Mononuclear cell (primary cell): ENCODE measurements around the gene NOTCH1. TPM values are rescaled to one million over a fixed set of nuclear protein-coding genes. Genes with fewer than 3 reads are reported as not detected.

Experiments
- H3K27me3 ChIP-seq: 2 replicates; pipeline ENCODE4 v1.6.0; 2011; ENCODE audit warnings: low read length, control low read depth; ENCODE audit not compliant: insufficient read depth
- H3K4me1 ChIP-seq: 2 replicates; pipeline ENCODE4 v1.5.1; 2011; ENCODE audit warnings: mild to moderate bottlenecking, low read length, control low read depth; ENCODE audit not compliant: insufficient read depth
- H3K4me3 ChIP-seq: 2 replicates; pipeline ENCODE4 v1.5.1; 2011; ENCODE audit warnings: mild to moderate bottlenecking, low read length, moderate library complexity
- H3K9me3 ChIP-seq: 2 replicates; pipeline ENCODE4 v1.5.1; 2011; ENCODE audit warnings: low read depth, mild to moderate bottlenecking, control low read depth, low read length
- total RNA-seq: library from RNA; depleted of rRNA; stranded (reverse); fragments of >200 nt; gene quantifications from one replicate; pipeline ENCODE4 v1.2.3, GENCODE V29; 2012

The NOTCH1 gene
- total RNA-seq, 1 donor: 28.1 TPM

GRCh38 chr9:136527721-136528710 lies 17.8 kb downstream of the NOTCH1 start:
- peaks cover 50% of the 10 kb centered on the region for H3K4me1 ChIP-seq

GRCh38 chr9:136527131-136527530 lies 18.7 kb downstream of the NOTCH1 start:
- no peaks in the 10 kb centered on the region for H3K27me3 ChIP-seq
- peaks cover 50% of the 10 kb centered on the region for H3K4me1 ChIP-seq

More at GRCh38 chr9:136527721-136528710, 17.8 kb downstream of the NOTCH1 start:
- Histone ChIP-seq H3K9me3 (no peaks in the 10 kb centered on the region), H3K27me3 (no peaks in the 10 kb centered on the region), H3K4me3 (no peak overlapping the region)

GRCh38 chr9:136526625-136527066 lies 19.2 kb downstream of the NOTCH1 start:
- Histone ChIP-seq H3K9me3 (no peaks in the 10 kb centered on the region), H3K27me3 (no peaks in the 10 kb centered on the region), H3K4me1 (peaks cover 50% of the 10 kb centered on the region), H3K4me3 (no peak overlapping the region)

More at GRCh38 chr9:136527131-136527530, 18.7 kb downstream of the NOTCH1 start:
- H3K9me3 ChIP-seq: no peaks in the 10 kb centered on the region
- H3K4me3 ChIP-seq: no peak overlapping the region

- Histone ChIP-seq H3K9me3 (no peaks in the 10 kb centered on the region), H3K4me1 (peaks cover 50% of the 10 kb centered on the region), H3K4me3 (no peak overlapping the region), H3K27me3 (no peaks in the 10 kb centered on the region)
Measured at GRCh38 chr9:136525841-136526499, 19.9 kb downstream of the NOTCH1 start.

- no peaks in the 10 kb centered on the region for H3K9me3 ChIP-seq
- peaks cover 44% of the 10 kb centered on the region for H3K4me1 ChIP-seq
- H3K4me3 ChIP-seq: no peak overlapping the region
- no peaks in the 10 kb centered on the region for H3K27me3 ChIP-seq
Measured at GRCh38 chr9:136525207-136525606, 20.6 kb downstream of the NOTCH1 start.

- Histone ChIP-seq H3K27me3 (no peaks in the 10 kb centered on the region), H3K4me3 (no peak overlapping the region), H3K9me3 (no peaks in the 10 kb centered on the region), H3K4me1 (peaks cover 25% of the 10 kb centered on the region)
Measured at GRCh38 chr9:136522314-136523237, 23.3 kb downstream of the NOTCH1 start.

- no peaks in the 10 kb centered on the region for H3K9me3 ChIP-seq
- no peak overlapping the region for H3K4me3 ChIP-seq
- H3K4me1 ChIP-seq: peaks cover 25% of the 10 kb centered on the region
- no peaks in the 10 kb centered on the region for H3K27me3 ChIP-seq
Measured at GRCh38 chr9:136521537-136521936, 24.3 kb downstream of the NOTCH1 start.

GRCh38 chr9:136520053-136520540 lies 25.8 kb downstream of the NOTCH1 start:
- Histone ChIP-seq H3K4me3 (no peak overlapping the region), H3K27me3 (no peaks in the 10 kb centered on the region), H3K4me1 (peaks cover 25% of the 10 kb centered on the region), H3K9me3 (no peaks in the 10 kb centered on the region)

GRCh38 chr9:136519263-136520052 lies 26.4 kb downstream of the NOTCH1 start:
- H3K4me3 ChIP-seq: no peak overlapping the region
- H3K9me3 ChIP-seq: no peaks in the 10 kb centered on the region
- peaks cover 25% of the 10 kb centered on the region for H3K4me1 ChIP-seq
- H3K27me3 ChIP-seq: no peaks in the 10 kb centered on the region

- no peaks in the 10 kb centered on the region for H3K27me3 ChIP-seq
- H3K4me3 ChIP-seq: no peak overlapping the region
- no peaks in the 10 kb centered on the region for H3K9me3 ChIP-seq
- H3K4me1 ChIP-seq: peaks cover 25% of the 10 kb centered on the region
Measured at GRCh38 chr9:136518623-136519022, 27.2 kb downstream of the NOTCH1 start.

- peaks cover 21% of the 10 kb centered on the region for H3K4me1 ChIP-seq
- no peaks in the 10 kb centered on the region for H3K27me3 ChIP-seq
- H3K4me3 ChIP-seq: no peak overlapping the region
- H3K9me3 ChIP-seq: no peaks in the 10 kb centered on the region
Measured at GRCh38 chr9:136517950-136518349, 27.9 kb downstream of the NOTCH1 start.

- Histone ChIP-seq H3K27me3 (no peaks in the 10 kb centered on the region), H3K9me3 (no peaks in the 10 kb centered on the region), H3K4me3 (no peak overlapping the region), H3K4me1 (peaks cover 13% of the 10 kb centered on the region)
Measured at GRCh38 chr9:136517012-136517743, 28.7 kb downstream of the NOTCH1 start.

- no peaks in the 10 kb centered on the region for H3K9me3 ChIP-seq
- H3K4me3 ChIP-seq: no peak overlapping the region
- H3K27me3 ChIP-seq: no peaks in the 10 kb centered on the region
- peaks cover 4% of the 10 kb centered on the region for H3K4me1 ChIP-seq
Measured at GRCh38 chr9:136516191-136516654, 29.6 kb downstream of the NOTCH1 start.
